AG20443 (cell line): ENCODE measurements around the gene ACTN1.

Experiments
- DNase-seq: peaks from one replicate; pipeline ENCODE4 v3.0.0; 2012; ENCODE audit warnings: low spot score, mixed read lengths

Gene ACTN1

GRCh38 chr14:68936476-68936875 lies 42.6 kb downstream of the ACTN1 start:
- DNase-seq = no peak

- DNase-seq = no peak
Measured at GRCh38 chr14:68935761-68936214, 43.3 kb downstream of the ACTN1 start.

- DNase-seq = no peak
Measured at GRCh38 chr14:68934066-68934465, 45.0 kb downstream of the ACTN1 start.

GRCh38 chr14:68932686-68933085 lies 46.4 kb downstream of the ACTN1 start:
- DNase-seq = no peak

- DNase-seq = no peak
Measured at GRCh38 chr14:68932231-68932630, 46.9 kb downstream of the ACTN1 start.

- DNase-seq = no peak
Measured at GRCh38 chr14:68931474-68932051, 47.5 kb downstream of the ACTN1 start.

- no peak for DNase-seq
Measured at GRCh38 chr14:68931063-68931462, 48.0 kb downstream of the ACTN1 start.

GRCh38 chr14:68929623-68930307 lies 49.3 kb downstream of the ACTN1 start:
- DNase-seq = no peak

- no peak for DNase-seq
Measured at GRCh38 chr14:68928770-68929550, 50.1 kb downstream of the ACTN1 start.

GRCh38 chr14:68927956-68928675 lies 51.0 kb downstream of the ACTN1 start:
- DNase-seq = no peak

GRCh38 chr14:68927089-68927488 lies 52.0 kb downstream of the ACTN1 start:
- DNase-seq = no peak

- DNase-seq = no peak
Measured at GRCh38 chr14:68926236-68926635, 52.9 kb downstream of the ACTN1 start.

GRCh38 chr14:68925373-68925772 lies 53.7 kb downstream of the ACTN1 start:
- DNase-seq = no peak

- no peak for DNase-seq
Measured at GRCh38 chr14:68924186-68925158, 54.6 kb downstream of the ACTN1 start.

- DNase-seq = no peak
Measured at GRCh38 chr14:68922886-68923285, 56.2 kb downstream of the ACTN1 start.

GRCh38 chr14:68922201-68922621 lies 56.9 kb downstream of the ACTN1 start:
- DNase-seq = no peak

- DNase-seq = no peak
Measured at GRCh38 chr14:68921666-68922065, 57.4 kb downstream of the ACTN1 start.

- DNase-seq = no peak
Measured at GRCh38 chr14:68921049-68921448, 58.1 kb downstream of the ACTN1 start.

- DNase-seq = no peak
Measured at GRCh38 chr14:68919129-68919927, 59.8 kb downstream of the ACTN1 start.

- no peak for DNase-seq
Measured at GRCh38 chr14:68918612-68919011, 60.5 kb downstream of the ACTN1 start.
